ENCODE measurements around the gene BTBD6.

Gene BTBD6

GRCh38 chr14:105207996-105208737 is 40.2 kb upstream of the BTBD6 start:
- no peak for TF ChIP-seq MAX (IDR thresholded peaks at IDR 0.05)
- TF ChIP-seq FOXM1 (IDR thresholded peaks at IDR 0.05; ENCODE audit: borderline replicate concordance, low read depth) = no peak
- no peak for TF ChIP-seq TCF12 (IDR thresholded peaks at IDR 0.05; ENCODE audit: low read depth)
- TF ChIP-seq NFIC (IDR thresholded peaks at IDR 0.05) = no peak
- TF ChIP-seq ZBTB7A (IDR thresholded peaks at IDR 0.05; ENCODE audit: low read depth) = no peak
- no peak for TF ChIP-seq EGR1 (IDR thresholded peaks at IDR 0.05)
- no peak for TF ChIP-seq TEAD4 (IDR thresholded peaks at IDR 0.05)
- no peak for TF ChIP-seq CREB1 (IDR thresholded peaks at IDR 0.05; ENCODE audit: low read depth)
- TF ChIP-seq USF1 (IDR thresholded peaks at IDR 0.05) = no peak
- no peak for TF ChIP-seq REST (IDR thresholded peaks at IDR 0.05; ENCODE audit: low read depth)
- TF ChIP-seq TAF1 (IDR thresholded peaks at IDR 0.05; ENCODE audit: low read depth) = no peak
- TF ChIP-seq RAD21 (IDR thresholded peaks at IDR 0.05; ENCODE audit: low read depth) = no peak
- no peak for TF ChIP-seq YY1 (IDR thresholded peaks at IDR 0.05; ENCODE audit: low read depth)
- TF ChIP-seq CEBPB (IDR thresholded peaks at IDR 0.05) = no peak
- TF ChIP-seq EP300 (IDR thresholded peaks at IDR 0.05; ENCODE audit: borderline replicate concordance) = no peak

- TF ChIP-seq RAD21 (IDR thresholded peaks at IDR 0.05; ENCODE audit: low read depth) (no peak), YY1 (IDR thresholded peaks at IDR 0.05; ENCODE audit: low read depth) (no peak), FOXM1 (IDR thresholded peaks at IDR 0.05; ENCODE audit: borderline replicate concordance, low read depth) (no peak), TEAD4 (IDR thresholded peaks at IDR 0.05) (no peak), ZBTB7A (IDR thresholded peaks at IDR 0.05; ENCODE audit: low read depth) (no peak), NFIC (IDR thresholded peaks at IDR 0.05) (no peak), MAX (IDR thresholded peaks at IDR 0.05) (no peak), USF1 (IDR thresholded peaks at IDR 0.05) (no peak), TAF1 (IDR thresholded peaks at IDR 0.05; ENCODE audit: low read depth) (no peak), TCF12 (IDR thresholded peaks at IDR 0.05; ENCODE audit: low read depth) (no peak), EGR1 (IDR thresholded peaks at IDR 0.05) (no peak), EP300 (IDR thresholded peaks at IDR 0.05; ENCODE audit: borderline replicate concordance) (no peak), CEBPB (IDR thresholded peaks at IDR 0.05) (no peak), REST (IDR thresholded peaks at IDR 0.05; ENCODE audit: low read depth) (no peak), CREB1 (IDR thresholded peaks at IDR 0.05; ENCODE audit: low read depth) (no peak)
Observed at GRCh38 chr14:105208738-105209075, 39.6 kb upstream of the BTBD6 start.

GRCh38 chr14:105209091-105209490 is 39.2 kb upstream of the BTBD6 start:
- no peak for TF ChIP-seq TEAD4 (IDR thresholded peaks at IDR 0.05)
- no peak for TF ChIP-seq EP300 (IDR thresholded peaks at IDR 0.05; ENCODE audit: borderline replicate concordance)
- no peak for TF ChIP-seq ZBTB7A (IDR thresholded peaks at IDR 0.05; ENCODE audit: low read depth)
- no peak for TF ChIP-seq CEBPB (IDR thresholded peaks at IDR 0.05)
- no peak for TF ChIP-seq EGR1 (IDR thresholded peaks at IDR 0.05)
- TF ChIP-seq NFIC (IDR thresholded peaks at IDR 0.05) = no peak

GRCh38 chr14:105209646-105210045 is 38.7 kb upstream of the BTBD6 start:
- TF ChIP-seq YY1 (IDR thresholded peaks at IDR 0.05; ENCODE audit: low read depth) = no peak
- TF ChIP-seq EP300 (IDR thresholded peaks at IDR 0.05; ENCODE audit: borderline replicate concordance) = no peak
- no peak for TF ChIP-seq RAD21 (IDR thresholded peaks at IDR 0.05; ENCODE audit: low read depth)
- TF ChIP-seq REST (IDR thresholded peaks at IDR 0.05; ENCODE audit: low read depth) = no peak
- TF ChIP-seq TEAD4 (IDR thresholded peaks at IDR 0.05) = no peak
- TF ChIP-seq CREB1 (IDR thresholded peaks at IDR 0.05; ENCODE audit: low read depth) = no peak
- no peak for TF ChIP-seq TCF12 (IDR thresholded peaks at IDR 0.05; ENCODE audit: low read depth)
- TF ChIP-seq CEBPB (IDR thresholded peaks at IDR 0.05) = no peak
- no peak for TF ChIP-seq FOXM1 (IDR thresholded peaks at IDR 0.05; ENCODE audit: borderline replicate concordance, low read depth)
- no peak for TF ChIP-seq NFIC (IDR thresholded peaks at IDR 0.05)
- no peak for TF ChIP-seq TAF1 (IDR thresholded peaks at IDR 0.05; ENCODE audit: low read depth)
- no peak for TF ChIP-seq USF1 (IDR thresholded peaks at IDR 0.05)
